ENCODE measurements around the gene ASB11. TPM values are rescaled to one million over a fixed set of nuclear protein-coding genes. Genes with fewer than 3 reads are reported as not detected.

Gene ASB11, protein sequence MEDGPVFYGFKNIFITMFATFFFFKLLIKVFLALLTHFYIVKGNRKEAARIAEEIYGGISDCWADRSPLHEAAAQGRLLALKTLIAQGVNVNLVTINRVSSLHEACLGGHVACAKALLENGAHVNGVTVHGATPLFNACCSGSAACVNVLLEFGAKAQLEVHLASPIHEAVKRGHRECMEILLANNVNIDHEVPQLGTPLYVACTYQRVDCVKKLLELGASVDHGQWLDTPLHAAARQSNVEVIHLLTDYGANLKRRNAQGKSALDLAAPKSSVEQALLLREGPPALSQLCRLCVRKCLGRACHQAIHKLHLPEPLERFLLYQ
- total RNA-seq (2014; rRNA removed; shearing (Covaris generic)), result not detected in 2 replicates

DNA sequence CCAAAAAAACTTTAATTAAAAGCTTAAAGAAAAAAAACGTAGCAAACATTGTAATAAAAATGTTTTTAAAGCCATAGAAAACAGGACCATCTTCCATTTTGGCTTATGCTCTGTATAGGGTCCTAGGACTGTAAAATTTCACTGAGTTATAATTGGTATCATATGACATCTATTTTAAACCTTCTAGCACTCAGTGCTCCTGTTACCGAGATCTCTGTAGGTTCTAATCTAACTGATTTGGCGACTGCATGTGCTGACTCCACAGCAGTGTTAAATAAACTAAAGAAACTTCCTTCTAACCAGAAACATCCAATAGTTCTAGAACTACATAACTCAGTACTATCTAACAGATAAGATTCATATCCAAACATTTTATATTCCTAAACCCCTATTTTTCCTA is at the start of gene ASB11:
TSS of gene ASB11 (minus strand) at position 132 of the 400 bp plus-strand sequence. CDS start at position 97, 35 bp downstream.

GRCh38 chrX:15335135-15336022 is 19.9 kb upstream of the ASB11 start, which contains the start of gene PIGA:
Gene PIGA (minus strand): TSS chrX:15335523. CDS start chrX:15331930, 3,593 bp downstream.

GRCh38 chrX:15269618-15270521 is 45.6 kb downstream of the ASB11 start, which contains the start of gene ASB9:
Gene ASB9 (minus strand): TSS chrX:15270083. CDS start chrX:15269874, 209 bp downstream.

Other genes with a start within 250 kb of the ASB11 start
- gene ASB9, start 45.6 kb downstream of the ASB11 start, total RNA-seq (2014; rRNA removed; shearing (Covaris generic)), result 20.6 and 25.1 TPM in 2 replicates
- gene PIGA, start 19.9 kb upstream of the ASB11 start, total RNA-seq (2014; rRNA removed; shearing (Covaris generic)), result 11.4 and 12.3 TPM in 2 replicates
- not detected in 2 replicates for gene VEGFD, start 68.8 kb upstream of the ASB11 start, total RNA-seq (2014; rRNA removed; shearing (Covaris generic))
- 46.6 and 46.8 TPM in 2 replicates for gene PIR, start 177.7 kb upstream of the ASB11 start, total RNA-seq (2014; rRNA removed; shearing (Covaris generic))
- 2.1 and 2.3 TPM in 2 replicates for gene BMX, start 185.2 kb upstream of the ASB11 start, total RNA-seq (2014; rRNA removed; shearing (Covaris generic))

Data from A375 (cell line).